ENCODE results near the gene ETV7. TPM values are rescaled to one million over a fixed set of nuclear protein-coding genes. Genes with fewer than 3 reads are reported as not detected.

ETV7 gene
- total and polyA plus RNA-seq, 8 donors, result 0.16 to 4.6 (median 1.1) TPM

GRCh38 chr6:36376742-36377141, 10.7 kb downstream of the ETV7 start:
- Histone ChIP-seq H3K36me3 (no peaks in the 10 kb centered on the region), H3K27ac (no peak overlapping the region), H3K4me1 (no peaks in the 10 kb centered on the region), H3K27me3 (no peaks in the 10 kb centered on the region), H3K9me3 (no peaks in the 10 kb centered on the region), H3K4me3 (no peak overlapping the region)
- DNase-seq (no peak), FAIRE-seq (no peak), ATAC-seq (no peak)
- intact Hi-C loops (cut with DNase I), result no loop called here
- WGBS, 2 donors, result 91 to 92% methylated on average over 8 of the region's 8 CpGs
- TF ChIP-seq CTCF (IDR thresholded peaks at IDR 0.05), result no peak

GRCh38 chr6:36376183-36376582, 11.3 kb downstream of the ETV7 start:
- intact Hi-C loops (cut with DNase I), result no loop called here
- no peaks in the 10 kb centered on the region for H3K27me3 ChIP-seq
- no peak overlapping the region for H3K4me3 ChIP-seq
- 86 to 92% methylated on average over 6 to 8 of the region's 8 CpGs for WGBS, 2 donors
- no peak for TF ChIP-seq CTCF (IDR thresholded peaks at IDR 0.05)
- FAIRE-seq, result no peak
- H3K36me3 ChIP-seq, result no peaks in the 10 kb centered on the region
- H3K9me3 ChIP-seq, result no peaks in the 10 kb centered on the region
- H3K27ac ChIP-seq, result no peak overlapping the region
- H3K4me1 ChIP-seq, result no peaks in the 10 kb centered on the region
- DNase-seq, result no peak
- no peak for ATAC-seq

GRCh38 chr6:36375644-36376155, 11.8 kb downstream of the ETV7 start:
- WGBS, 2 donors, result 84 to 87% methylated on average over 20 of the region's 20 CpGs
- FAIRE-seq, result no peak
- intact Hi-C loops (cut with DNase I), result no loop called here

GRCh38 chr6:36374972-36375371, 12.5 kb downstream of the ETV7 start:
- no peak overlapping the region for H3K4me3 ChIP-seq
- DNase-seq (no peak), ATAC-seq (no peak), FAIRE-seq (no peak)
- no peaks in the 10 kb centered on the region for H3K27me3 ChIP-seq
- H3K27ac ChIP-seq, result no peak overlapping the region
- no peak for TF ChIP-seq CTCF (IDR thresholded peaks at IDR 0.05)
- no peaks in the 10 kb centered on the region for H3K4me1 ChIP-seq
- intact Hi-C loops (cut with DNase I), result no loop called here
- no peaks in the 10 kb centered on the region for H3K9me3 ChIP-seq
- no peaks in the 10 kb centered on the region for H3K36me3 ChIP-seq
- WGBS, 2 donors, result 76 to 81% methylated on average over 8 of the region's 8 CpGs

More at GRCh38 chr6:36375644-36376155, 11.8 kb downstream of the ETV7 start:
- DNase-seq (no peak), ATAC-seq (no peak)
- no peaks in the 10 kb centered on the region for H3K9me3 ChIP-seq
- no peak overlapping the region for H3K27ac ChIP-seq
- no peak for TF ChIP-seq CTCF (IDR thresholded peaks at IDR 0.05)
- no peak overlapping the region for H3K4me3 ChIP-seq
- H3K4me1 ChIP-seq, result no peaks in the 10 kb centered on the region
- H3K36me3 ChIP-seq, result no peaks in the 10 kb centered on the region
- H3K27me3 ChIP-seq, result no peaks in the 10 kb centered on the region

- WGBS, 2 donors, result 78 to 88% methylated on average over 4 of the region's 4 CpGs
- intact Hi-C loops (cut with DNase I), result no loop called here
- Histone ChIP-seq H3K36me3 (no peaks in the 10 kb centered on the region), H3K27me3 (no peaks in the 10 kb centered on the region), H3K27ac (no peak overlapping the region), H3K4me1 (no peaks in the 10 kb centered on the region), H3K4me3 (no peak overlapping the region), H3K9me3 (no peaks in the 10 kb centered on the region)
- TF ChIP-seq CTCF (IDR thresholded peaks at IDR 0.05), result no peak
- ATAC-seq, result no peak
- DNase-seq, result no peak
- no peak for FAIRE-seq
Observed at GRCh38 chr6:36374194-36374593, 13.3 kb downstream of the ETV7 start.

Data from pancreas (tissue), 10 donors.